IMR-90 (cell line): ENCODE data around the gene ARNT2.
A peak's percentile ranks its signal among the peaks of the same experiment; 100 is the strongest.

Source experiments
- CTCF ChIP-seq: conservative IDR thresholded peaks from 2 replicates; pipeline ENCODE4 v1.5.1; 2012; ENCODE audit warnings: mild to moderate bottlenecking, low read depth, low read length, improper control_type of control experiment
- POLR2A ChIP-seq: IDR thresholded peaks from 2 replicates; pipeline ENCODE4 v1.6.1; 2012; ENCODE audit warnings: mild to moderate bottlenecking, low read depth, low read length

GRCh38 chr15:80588801-80589200, 184.6 kb downstream of the ARNT2 start:
- no peak for TF ChIP-seq CTCF
- peak; percentile 74 for TF ChIP-seq POLR2A
